Measurements from ENCODE around the gene BAIAP2L2.

The BAIAP2L2 gene

GRCh38 chr22:38068641-38069371, 41.7 kb downstream of the BAIAP2L2 start:
- no peak for DNase-seq (ENCODE audit: low read depth)

- no peak for DNase-seq (ENCODE audit: low read depth)
Observed at GRCh38 chr22:38067761-38068360, 42.6 kb downstream of the BAIAP2L2 start.

GRCh38 chr22:38067028-38067415, 43.5 kb downstream of the BAIAP2L2 start:
- DNase-seq (ENCODE audit: low read depth): no peak

- DNase-seq (ENCODE audit: low read depth): no peak
Observed at GRCh38 chr22:38066381-38067027, 44.0 kb downstream of the BAIAP2L2 start.

- no peak for DNase-seq (ENCODE audit: low read depth)
Observed at GRCh38 chr22:38065539-38065938, 44.9 kb downstream of the BAIAP2L2 start.

- peak; percentile 33 for DNase-seq (ENCODE audit: low read depth)
Observed at GRCh38 chr22:38062791-38063190, 47.7 kb downstream of the BAIAP2L2 start.

GRCh38 chr22:38056969-38057891, 53.3 kb downstream of the BAIAP2L2 start, which contains the start of gene PICK1:
PICK1 (plus strand) TSS chr22:38057404; CDS start chr22:38057810, 406 bp downstream.
- DNase-seq (ENCODE audit: low read depth): peak; percentile 82

GRCh38 chr22:38051900-38052862, 58.3 kb downstream of the BAIAP2L2 start:
- peak; percentile 60 for DNase-seq (ENCODE audit: low read depth)

- no peak for DNase-seq (ENCODE audit: low read depth)
Observed at GRCh38 chr22:38051261-38051660, 59.2 kb downstream of the BAIAP2L2 start.

- DNase-seq (ENCODE audit: low read depth): no peak
Observed at GRCh38 chr22:38050720-38051119, 59.8 kb downstream of the BAIAP2L2 start.

- no peak for DNase-seq (ENCODE audit: low read depth)
Observed at GRCh38 chr22:38049812-38050619, 60.5 kb downstream of the BAIAP2L2 start.

GRCh38 chr22:38046070-38046748, 64.3 kb downstream of the BAIAP2L2 start:
- no peak for DNase-seq (ENCODE audit: low read depth)

GRCh38 chr22:38043151-38044039, 67.1 kb downstream of the BAIAP2L2 start:
- no peak for DNase-seq (ENCODE audit: low read depth)

- DNase-seq (ENCODE audit: low read depth): no peak
Observed at GRCh38 chr22:38042488-38042790, 68.0 kb downstream of the BAIAP2L2 start.

- no peak for DNase-seq (ENCODE audit: low read depth)
Observed at GRCh38 chr22:38041760-38042487, 68.6 kb downstream of the BAIAP2L2 start.

GRCh38 chr22:38040953-38041759, 69.3 kb downstream of the BAIAP2L2 start:
- no peak for DNase-seq (ENCODE audit: low read depth)

Measured in fibroblast of gingiva (primary cell).